Ishikawa (cell line): Measurements from ENCODE around the gene HERC3.

Experiments used
- CEBPB ChIP-seq: IDR thresholded peaks from 2 replicates; pipeline ENCODE4 v1.6.1; 2012
- EGR1 ChIP-seq: IDR thresholded peaks from 2 replicates; pipeline ENCODE4 v1.6.1; 2012
- EP300 ChIP-seq: IDR thresholded peaks from 2 replicates; pipeline ENCODE4 v1.6.1; 2012; ENCODE audit warnings: borderline replicate concordance
- RAD21 ChIP-seq: IDR thresholded peaks from 2 replicates; pipeline ENCODE4 v1.6.1; 2012; ENCODE audit warnings: low read depth
- REST ChIP-seq: IDR thresholded peaks from 2 replicates; pipeline ENCODE4 v1.6.1; 2012; ENCODE audit warnings: low read depth, mild to moderate bottlenecking
- TAF1 ChIP-seq: IDR thresholded peaks from 2 replicates; pipeline ENCODE4 v1.6.1; 2012; ENCODE audit warnings: low read depth, mild to moderate bottlenecking
- TCF12 ChIP-seq: IDR thresholded peaks from 2 replicates; pipeline ENCODE4 v1.6.1; 2012; ENCODE audit warnings: low read depth
- YY1 ChIP-seq: IDR thresholded peaks from 2 replicates; pipeline ENCODE4 v1.6.1; 2012; ENCODE audit warnings: low read depth
- ZBTB7A ChIP-seq: IDR thresholded peaks from 2 replicates; pipeline ENCODE4 v1.6.1; 2012; ENCODE audit warnings: low read depth
- TF ChIP-seq, protein P1 (sequence below): IDR thresholded peaks from 2 replicates; pipeline ENCODE4 v1.6.1; 2012

- TF ChIP-seq EP300 (no peak), CEBPB (no peak), REST (no peak), EGR1 (no peak), TAF1 (no peak), ZBTB7A (no peak), YY1 (no peak), TCF12 (no peak), RAD21 (no peak)
- TF ChIP-seq, protein P1, sequence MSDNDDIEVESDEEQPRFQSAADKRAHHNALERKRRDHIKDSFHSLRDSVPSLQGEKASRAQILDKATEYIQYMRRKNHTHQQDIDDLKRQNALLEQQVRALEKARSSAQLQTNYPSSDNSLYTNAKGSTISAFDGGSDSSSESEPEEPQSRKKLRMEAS = no peak
Measured at GRCh38 chr4:88718098-88718497, 125.8 kb downstream of the HERC3 start.
